Measurements from ENCODE around the gene EDARADD.

DNA sequence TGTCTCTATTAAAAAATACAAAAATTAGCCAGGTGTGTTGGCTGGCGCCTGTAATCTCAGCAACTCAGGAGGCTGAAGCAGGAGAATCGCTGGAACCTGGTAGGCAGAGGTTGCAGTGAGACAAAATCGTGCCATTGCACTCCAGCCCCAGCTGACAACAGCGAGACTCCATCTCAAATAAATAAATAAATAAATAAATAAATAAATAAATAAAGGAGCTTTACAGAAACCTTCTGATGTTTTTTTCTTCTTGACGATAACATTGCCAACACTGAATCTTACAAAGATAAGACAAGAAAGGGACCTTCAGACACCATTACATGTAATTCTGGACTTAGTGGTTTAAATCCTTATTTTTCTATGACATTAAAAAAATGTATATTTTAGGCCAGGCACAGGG is 81.9 kb downstream of the EDARADD start:
- TF ChIP-seq SUZ12 (IDR thresholded peaks at IDR 0.05; ENCODE audit: extremely low read depth, insufficient read depth, insufficient read length) = no peak
- no peak for TF ChIP-seq ZNF274 (IDR thresholded peaks at IDR 0.05; ENCODE audit: low read depth, low read length)
- TF ChIP-seq YY1 (IDR thresholded peaks at IDR 0.05; ENCODE audit: insufficient read depth, insufficient read length) = no peak

Measured in NT2/D1 (cell line).